ENCODE data around the gene GSAP.
"Not testable (repeated sequence)": the region's sequence is repeated elsewhere in the genome, so short reads cannot be mapped to it uniquely, and the experiment has no call there.

GSAP gene

GRCh38 chr7:77338883-77339629, 77.1 kb downstream of the GSAP start:
- peak; percentile 42 for DNase-seq (ENCODE audit: low read depth)
- Histone ChIP-seq H3K9me3 (ENCODE audit: control insufficient read depth, low read length) (no peaks in the 10 kb centered on the region), H3K9ac (ENCODE audit: low read length) (no peak overlapping the region), H3K4me3 (ENCODE audit: low read length) (no peak overlapping the region), H3K4me1 (ENCODE audit: control insufficient read depth, insufficient read depth, low read length) (peaks cover 20% of the 10 kb centered on the region), H3K36me3 (ENCODE audit: control insufficient read depth, insufficient read depth, low read length, severe bottlenecking) (no peaks in the 10 kb centered on the region), H3K27me3 (replicated peaks; ENCODE audit: control insufficient read depth, insufficient read depth, low read length) (no peaks in the 10 kb centered on the region)

GRCh38 chr7:77338260-77338659, 77.9 kb downstream of the GSAP start:
- peaks cover 20% of the 10 kb centered on the region for H3K4me1 ChIP-seq (ENCODE audit: control insufficient read depth, insufficient read depth, low read length)
- no peaks in the 10 kb centered on the region for H3K27me3 ChIP-seq (replicated peaks; ENCODE audit: control insufficient read depth, insufficient read depth, low read length)
- no peak overlapping the region for H3K9ac ChIP-seq (ENCODE audit: low read length)
- no peak overlapping the region for H3K4me3 ChIP-seq (ENCODE audit: low read length)
- H3K36me3 ChIP-seq (ENCODE audit: control insufficient read depth, insufficient read depth, low read length, severe bottlenecking) = no peaks in the 10 kb centered on the region
- no peak for DNase-seq (ENCODE audit: low read depth)
- H3K9me3 ChIP-seq (ENCODE audit: control insufficient read depth, low read length) = no peaks in the 10 kb centered on the region

GRCh38 chr7:77337456-77337990, 78.6 kb downstream of the GSAP start:
- H3K9me3 ChIP-seq (ENCODE audit: control insufficient read depth, low read length) = no peaks in the 10 kb centered on the region
- no peak overlapping the region for H3K4me3 ChIP-seq (ENCODE audit: low read length)
- H3K27me3 ChIP-seq (replicated peaks; ENCODE audit: control insufficient read depth, insufficient read depth, low read length) = no peaks in the 10 kb centered on the region
- H3K9ac ChIP-seq (ENCODE audit: low read length) = no peak overlapping the region
- DNase-seq (ENCODE audit: low read depth) = no peak
- peaks cover 20% of the 10 kb centered on the region for H3K4me1 ChIP-seq (ENCODE audit: control insufficient read depth, insufficient read depth, low read length)
- H3K36me3 ChIP-seq (ENCODE audit: control insufficient read depth, insufficient read depth, low read length, severe bottlenecking) = no peaks in the 10 kb centered on the region

- Histone ChIP-seq H3K9me3 (ENCODE audit: control insufficient read depth, low read length) (no peaks in the 10 kb centered on the region), H3K27me3 (replicated peaks; ENCODE audit: control insufficient read depth, insufficient read depth, low read length) (no peaks in the 10 kb centered on the region), H3K4me3 (ENCODE audit: low read length) (no peak overlapping the region), H3K9ac (ENCODE audit: low read length) (no peak overlapping the region), H3K4me1 (ENCODE audit: control insufficient read depth, insufficient read depth, low read length) (peaks cover 33% of the 10 kb centered on the region), H3K36me3 (ENCODE audit: control insufficient read depth, insufficient read depth, low read length, severe bottlenecking) (no peaks in the 10 kb centered on the region)
- DNase-seq (ENCODE audit: low read depth) = peak; percentile 33
These were observed 80.6 kb downstream of the GSAP start for GRCh38 chr7:77335581-77335980.

- H3K9ac ChIP-seq (ENCODE audit: low read length); DNase-seq (ENCODE audit: low read depth); H3K27me3 ChIP-seq (replicated peaks; ENCODE audit: control insufficient read depth, insufficient read depth, low read length); H3K9me3 ChIP-seq (ENCODE audit: control insufficient read depth, low read length); H3K4me3 ChIP-seq (ENCODE audit: low read length); H3K36me3 ChIP-seq (ENCODE audit: control insufficient read depth, insufficient read depth, low read length, severe bottlenecking): not testable (repeated sequence)
- peaks cover 38% of the 10 kb centered on the region for H3K4me1 ChIP-seq (ENCODE audit: control insufficient read depth, insufficient read depth, low read length)
These were observed 82.1 kb downstream of the GSAP start for GRCh38 chr7:77334039-77334438.

- Histone ChIP-seq H3K9ac (ENCODE audit: low read length) (no peak overlapping the region), H3K4me3 (ENCODE audit: low read length) (no peak overlapping the region), H3K4me1 (ENCODE audit: control insufficient read depth, insufficient read depth, low read length) (peaks cover 48% of the 10 kb centered on the region), H3K27me3 (replicated peaks; ENCODE audit: control insufficient read depth, insufficient read depth, low read length) (no peaks in the 10 kb centered on the region), H3K9me3 (ENCODE audit: control insufficient read depth, low read length) (no peaks in the 10 kb centered on the region), H3K36me3 (ENCODE audit: control insufficient read depth, insufficient read depth, low read length, severe bottlenecking) (no peaks in the 10 kb centered on the region)
- DNase-seq (ENCODE audit: low read depth) = peak; percentile 92
These were observed 84.0 kb downstream of the GSAP start for GRCh38 chr7:77331938-77332695.

- no peaks in the 10 kb centered on the region for H3K27me3 ChIP-seq (replicated peaks; ENCODE audit: control insufficient read depth, insufficient read depth, low read length)
- H3K4me3 ChIP-seq (ENCODE audit: low read length) = no peak overlapping the region
- DNase-seq (ENCODE audit: low read depth) = no peak
- H3K4me1 ChIP-seq (ENCODE audit: control insufficient read depth, insufficient read depth, low read length) = peaks cover 59% of the 10 kb centered on the region
- no peaks in the 10 kb centered on the region for H3K36me3 ChIP-seq (ENCODE audit: control insufficient read depth, insufficient read depth, low read length, severe bottlenecking)
- no peak overlapping the region for H3K9ac ChIP-seq (ENCODE audit: low read length)
- H3K9me3 ChIP-seq (ENCODE audit: control insufficient read depth, low read length) = no peaks in the 10 kb centered on the region
These were observed 85.8 kb downstream of the GSAP start for GRCh38 chr7:77330169-77330882.

- no peaks in the 10 kb centered on the region for H3K36me3 ChIP-seq (ENCODE audit: control insufficient read depth, insufficient read depth, low read length, severe bottlenecking)
- no peaks in the 10 kb centered on the region for H3K9me3 ChIP-seq (ENCODE audit: control insufficient read depth, low read length)
- no peak overlapping the region for H3K9ac ChIP-seq (ENCODE audit: low read length)
- no peak overlapping the region for H3K4me3 ChIP-seq (ENCODE audit: low read length)
- no peaks in the 10 kb centered on the region for H3K27me3 ChIP-seq (replicated peaks; ENCODE audit: control insufficient read depth, insufficient read depth, low read length)
- peaks cover 56% of the 10 kb centered on the region for H3K4me1 ChIP-seq (ENCODE audit: control insufficient read depth, insufficient read depth, low read length)
- no peak for DNase-seq (ENCODE audit: low read depth)
These were observed 86.5 kb downstream of the GSAP start for GRCh38 chr7:77329466-77330168.

- H3K4me1 ChIP-seq (ENCODE audit: control insufficient read depth, insufficient read depth, low read length) = peaks cover 56% of the 10 kb centered on the region
- H3K9ac ChIP-seq (ENCODE audit: low read length) = peak overlapping the region; percentile 81
- peak overlapping the region; percentile 70 for H3K4me3 ChIP-seq (ENCODE audit: low read length)
- no peaks in the 10 kb centered on the region for H3K36me3 ChIP-seq (ENCODE audit: control insufficient read depth, insufficient read depth, low read length, severe bottlenecking)
- H3K9me3 ChIP-seq (ENCODE audit: control insufficient read depth, low read length) = no peaks in the 10 kb centered on the region
- H3K27me3 ChIP-seq (replicated peaks; ENCODE audit: control insufficient read depth, insufficient read depth, low read length) = no peaks in the 10 kb centered on the region
- peak; percentile 54 for DNase-seq (ENCODE audit: low read depth)
These were observed 87.5 kb downstream of the GSAP start for GRCh38 chr7:77328669-77329068.

- H3K27me3 ChIP-seq (replicated peaks; ENCODE audit: control insufficient read depth, insufficient read depth, low read length) = no peaks in the 10 kb centered on the region
- peak overlapping the region; percentile 81 for H3K9ac ChIP-seq (ENCODE audit: low read length)
- no peaks in the 10 kb centered on the region for H3K36me3 ChIP-seq (ENCODE audit: control insufficient read depth, insufficient read depth, low read length, severe bottlenecking)
- H3K4me1 ChIP-seq (ENCODE audit: control insufficient read depth, insufficient read depth, low read length) = peaks cover 56% of the 10 kb centered on the region
- peak; percentile 27 for DNase-seq (ENCODE audit: low read depth)
- no peaks in the 10 kb centered on the region for H3K9me3 ChIP-seq (ENCODE audit: control insufficient read depth, low read length)
- peak overlapping the region; percentile 70 for H3K4me3 ChIP-seq (ENCODE audit: low read length)
These were observed 88.1 kb downstream of the GSAP start for GRCh38 chr7:77327932-77328628.
